Panc1 (cell line): ENCODE results near the gene SEC23A. TPM values are rescaled to one million over a fixed set of nuclear protein-coding genes. Genes with fewer than 3 reads are reported as not detected.

Experiments used
- ATAC-seq: fragments of 200-7000 bp; cut with Tn5 transposase; 2 replicates; pipeline ENCODE4 v1.9.1; 2020; ENCODE audit warnings: mild to moderate bottlenecking, moderate library complexity
- BruUV-seq: library from RNA; stranded (reverse); fragments of 400-500 nt; replicated peaks from 2 replicates; lab custom pipeline; 2021; lab: Mats Ljungman, UMichigan
- CTCF ChIA-PET: fragments of 300-600 bp; sonication (Branson Sonifier 250); formaldehyde crosslinking; loops from one replicate; lab custom pipeline; 2022; ENCODE audit warnings: antibody characterized with exemption; lab: Charles Lee
- POLR2A ChIA-PET: fragments of 300-600 bp; sonication (Branson Sonifier 250); formaldehyde crosslinking; loops from one replicate; lab custom pipeline; 2022; ENCODE audit warnings: antibody characterized with exemption; lab: Charles Lee
- DNase-seq: peaks from one replicate; pipeline ENCODE4 v3.0.0-alpha.2; 2010; ENCODE audit warnings: low read depth, low spot score
- H3K27ac ChIP-seq: 2 replicates; pipeline ENCODE4 v1.5.1; 2011; ENCODE audit warnings: mild to moderate bottlenecking, low read length, inconsistent platforms
- H3K27me3 ChIP-seq: fragments of 200-500 bp; sonication (Bioruptor generic); 2 replicates; pipeline ENCODE4 v1.6.0; 2014; ENCODE audit warnings: low read length, inconsistent platforms; ENCODE audit not compliant: control insufficient read depth, insufficient read depth
- H3K36me3 ChIP-seq: fragments of 200-500 bp; sonication (Bioruptor generic); 2 replicates; pipeline ENCODE4 v1.5.1; 2014; ENCODE audit warnings: inconsistent platforms, mild to moderate bottlenecking, low read length, moderate library complexity; ENCODE audit not compliant: control insufficient read depth, insufficient read depth
- H3K4me1 ChIP-seq: 2 replicates; pipeline ENCODE4 v1.5.1; 2011; ENCODE audit warnings: inconsistent platforms, mild to moderate bottlenecking, low read length, moderate library complexity; ENCODE audit not compliant: control insufficient read depth, insufficient read depth
- H3K4me3 ChIP-seq, 2 experiments: 2 replicates each; pipeline ENCODE4 v1.5.1; 2011 to 2012; ENCODE audit warnings: low read depth in 2 of 2, low read length in 2 of 2, mild to moderate bottlenecking in 2 of 2, inconsistent platforms in 1 of 2, moderate library complexity in 1 of 2
- H3K9me3 ChIP-seq: fragments of 200-500 bp; sonication (Bioruptor generic); 2 replicates; pipeline ENCODE4 v1.5.1; 2014; ENCODE audit warnings: low read depth, mild to moderate bottlenecking, inconsistent platforms, low read length, moderate library complexity; ENCODE audit not compliant: control insufficient read depth, insufficient read depth
- POLR2AphosphoS5 ChIP-seq: IDR thresholded peaks from 2 replicates; pipeline ENCODE4 v1.6.1; 2012; ENCODE audit warnings: mild to moderate bottlenecking, low read depth, low read length, moderate library complexity
- SIN3A ChIP-seq: IDR thresholded peaks from 2 replicates; pipeline ENCODE4 v1.6.1; 2012; ENCODE audit warnings: low read depth, mild to moderate bottlenecking, low read length, moderate library complexity, borderline replicate concordance; ENCODE audit not compliant: insufficient read depth
- TCF7L2 ChIP-seq: IDR thresholded peaks from 2 replicates; pipeline ENCODE4 v1.6.1; 2011; ENCODE audit warnings: mild to moderate bottlenecking, low read depth, low read length, inconsistent platforms
- in situ Hi-C: cut with HindIII; loops from 2 replicates; pipeline ENCODE4 v1.10.0; 2016; ENCODE audit warnings: low sequenced_read_pairs, low pct_unique_long_range_greater_than_20kb
- intact Hi-C: fragments of 100-400 bp; cut with micrococcal nuclease; formaldehyde crosslinking; loops from one replicate; pipeline ENCODE4 v1.10.0; 2022; ENCODE audit not compliant: unreplicated experiment
- total RNA-seq: library from RNA; stranded (reverse); gene quantifications from one replicate; pipeline ENCODE4 v1.2.1, GENCODE V29; 2021; ENCODE audit not compliant: unreplicated experiment
- TF ChIP-seq, protein P1 (sequence below), 2 experiments: IDR thresholded peaks; 2 replicates each; pipeline ENCODE4 v1.6.1; 2011 to 2012; ENCODE audit warnings: low read depth in 2 of 2, control low read depth in 1 of 2, low read length in 1 of 2, mild to moderate bottlenecking in 1 of 2, moderate library complexity in 1 of 2; ENCODE audit not compliant: insufficient read depth in 1 of 2
- TF ChIP-seq, protein P2 (sequence below): fragments of 450-650 bp; IDR thresholded peaks from 2 replicates; pipeline ENCODE4 v1.5.1; 2017; ENCODE audit warnings: mild to moderate bottlenecking

SEC23A gene
- total RNA-seq, 1 experiment from 2014 or later, result 76.7 TPM

DNA sequence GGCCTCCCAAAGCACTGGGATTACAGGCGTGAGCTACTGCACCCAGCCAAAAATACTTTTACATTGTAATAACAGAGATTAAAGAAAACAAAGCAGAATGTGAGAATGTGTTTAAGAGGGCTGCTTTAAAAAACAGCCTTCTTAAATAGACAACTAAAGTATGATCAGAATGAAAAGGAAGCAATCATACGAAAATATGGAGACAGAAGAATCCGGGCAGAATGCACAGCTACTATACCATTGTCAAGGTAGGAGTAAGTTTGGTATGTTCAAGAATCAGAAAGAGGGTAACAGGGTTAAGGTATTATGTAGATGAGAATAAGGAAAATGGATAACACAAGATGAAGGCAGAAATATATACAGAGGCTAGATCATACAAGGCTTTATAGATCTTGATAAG is 8.5 kb downstream of the SEC23A start:
- Histone ChIP-seq H3K9me3 (no peaks in the 10 kb centered on the region), H3K27me3 (no peaks in the 10 kb centered on the region), H3K27ac (no peak overlapping the region), H3K36me3 (peaks cover 25% of the 10 kb centered on the region), H3K4me3 (no peak overlapping the region), H3K4me1 (no peaks in the 10 kb centered on the region; the same call in 1 of the 2 replicates)
- ATAC-seq (no peak), DNase-seq (no peak)
- POLR2A ChIA-PET, result interaction anchor here (0.9 kb wide), 1 partner anchor 10 kb away, joined by 5 read pairs; no protein-coding TSS in a partner anchor
- in situ Hi-C loops, result no loop called here
- TF ChIP-seq POLR2AphosphoS5 (no peak), TCF7L2 (no peak), SIN3A (no peak)
- TF ChIP-seq, protein P1, sequence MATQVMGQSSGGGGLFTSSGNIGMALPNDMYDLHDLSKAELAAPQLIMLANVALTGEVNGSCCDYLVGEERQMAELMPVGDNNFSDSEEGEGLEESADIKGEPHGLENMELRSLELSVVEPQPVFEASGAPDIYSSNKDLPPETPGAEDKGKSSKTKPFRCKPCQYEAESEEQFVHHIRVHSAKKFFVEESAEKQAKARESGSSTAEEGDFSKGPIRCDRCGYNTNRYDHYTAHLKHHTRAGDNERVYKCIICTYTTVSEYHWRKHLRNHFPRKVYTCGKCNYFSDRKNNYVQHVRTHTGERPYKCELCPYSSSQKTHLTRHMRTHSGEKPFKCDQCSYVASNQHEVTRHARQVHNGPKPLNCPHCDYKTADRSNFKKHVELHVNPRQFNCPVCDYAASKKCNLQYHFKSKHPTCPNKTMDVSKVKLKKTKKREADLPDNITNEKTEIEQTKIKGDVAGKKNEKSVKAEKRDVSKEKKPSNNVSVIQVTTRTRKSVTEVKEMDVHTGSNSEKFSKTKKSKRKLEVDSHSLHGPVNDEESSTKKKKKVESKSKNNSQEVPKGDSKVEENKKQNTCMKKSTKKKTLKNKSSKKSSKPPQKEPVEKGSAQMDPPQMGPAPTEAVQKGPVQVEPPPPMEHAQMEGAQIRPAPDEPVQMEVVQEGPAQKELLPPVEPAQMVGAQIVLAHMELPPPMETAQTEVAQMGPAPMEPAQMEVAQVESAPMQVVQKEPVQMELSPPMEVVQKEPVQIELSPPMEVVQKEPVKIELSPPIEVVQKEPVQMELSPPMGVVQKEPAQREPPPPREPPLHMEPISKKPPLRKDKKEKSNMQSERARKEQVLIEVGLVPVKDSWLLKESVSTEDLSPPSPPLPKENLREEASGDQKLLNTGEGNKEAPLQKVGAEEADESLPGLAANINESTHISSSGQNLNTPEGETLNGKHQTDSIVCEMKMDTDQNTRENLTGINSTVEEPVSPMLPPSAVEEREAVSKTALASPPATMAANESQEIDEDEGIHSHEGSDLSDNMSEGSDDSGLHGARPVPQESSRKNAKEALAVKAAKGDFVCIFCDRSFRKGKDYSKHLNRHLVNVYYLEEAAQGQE (IDR thresholded peaks at IDR 0.05; ENCODE audit: insufficient read depth in 1 of 2, low read depth in 2 of 2, low read length in 1 of 2), result no peak
- TF ChIP-seq, protein P2, sequence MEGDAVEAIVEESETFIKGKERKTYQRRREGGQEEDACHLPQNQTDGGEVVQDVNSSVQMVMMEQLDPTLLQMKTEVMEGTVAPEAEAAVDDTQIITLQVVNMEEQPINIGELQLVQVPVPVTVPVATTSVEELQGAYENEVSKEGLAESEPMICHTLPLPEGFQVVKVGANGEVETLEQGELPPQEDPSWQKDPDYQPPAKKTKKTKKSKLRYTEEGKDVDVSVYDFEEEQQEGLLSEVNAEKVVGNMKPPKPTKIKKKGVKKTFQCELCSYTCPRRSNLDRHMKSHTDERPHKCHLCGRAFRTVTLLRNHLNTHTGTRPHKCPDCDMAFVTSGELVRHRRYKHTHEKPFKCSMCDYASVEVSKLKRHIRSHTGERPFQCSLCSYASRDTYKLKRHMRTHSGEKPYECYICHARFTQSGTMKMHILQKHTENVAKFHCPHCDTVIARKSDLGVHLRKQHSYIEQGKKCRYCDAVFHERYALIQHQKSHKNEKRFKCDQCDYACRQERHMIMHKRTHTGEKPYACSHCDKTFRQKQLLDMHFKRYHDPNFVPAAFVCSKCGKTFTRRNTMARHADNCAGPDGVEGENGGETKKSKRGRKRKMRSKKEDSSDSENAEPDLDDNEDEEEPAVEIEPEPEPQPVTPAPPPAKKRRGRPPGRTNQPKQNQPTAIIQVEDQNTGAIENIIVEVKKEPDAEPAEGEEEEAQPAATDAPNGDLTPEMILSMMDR, result no peak
- CTCF ChIA-PET, result no interaction called here
- intact Hi-C loops, result no loop called here
- no TSS peak for BruUV-seq

DNA sequence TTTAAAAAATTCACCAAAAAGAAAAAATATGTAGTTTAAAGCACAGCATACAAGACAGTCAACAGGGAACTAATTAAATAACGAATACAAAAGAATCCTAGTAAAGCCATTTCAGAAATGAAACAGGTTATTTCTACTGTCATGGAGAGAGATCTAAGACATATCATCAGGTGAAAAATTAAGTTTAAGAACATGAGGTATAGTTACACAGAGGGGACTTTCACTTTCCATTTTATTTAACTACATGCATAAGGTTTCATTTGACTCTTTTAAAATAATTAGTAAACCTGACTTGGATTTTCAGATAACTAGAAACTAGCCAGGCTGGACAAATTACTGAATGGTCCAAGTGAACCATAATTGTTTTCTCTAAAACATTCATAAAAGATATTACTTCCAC is 11.3 kb downstream of the SEC23A start:
- CTCF ChIA-PET, result no interaction called here
- Histone ChIP-seq H3K4me1 (no peaks in the 10 kb centered on the region; the same call in 1 of the 2 replicates), H3K9me3 (no peaks in the 10 kb centered on the region), H3K36me3 (peaks cover 29% of the 10 kb centered on the region), H3K27ac (no peak overlapping the region), H3K27me3 (no peaks in the 10 kb centered on the region), H3K4me3 (no peak overlapping the region)
- in situ Hi-C loops, result no loop called here
- POLR2A ChIA-PET, result no interaction called here
- intact Hi-C loops, result no loop called here
- no peak for DNase-seq
- TF ChIP-seq POLR2AphosphoS5 (no peak), SIN3A (no peak), TCF7L2 (no peak)
- TF ChIP-seq, protein P1 (IDR thresholded peaks at IDR 0.05; ENCODE audit: insufficient read depth in 1 of 2, low read depth in 2 of 2, low read length in 1 of 2), result no peak
- TF ChIP-seq, protein P2, result no peak
- BruUV-seq, result TSS peak; percentile 41
- ATAC-seq, result no peak
